GM12878 (cell line): ENCODE data around the gene ABHD13. TPM values are rescaled to one million over a fixed set of nuclear protein-coding genes. Genes with fewer than 3 reads are reported as not detected.

Source experiments
- ATAC-seq: fragments of 200-7000 bp; cut with Tn5 transposase; 3 replicates; pipeline ENCODE4 v1.9.1; 2020; ENCODE audit warnings: mild to moderate bottlenecking, moderate library complexity
- BruUV-seq: library from RNA; stranded (reverse); fragments of 400-500 nt; replicated peaks from 2 replicates; lab custom pipeline; 2021; lab: Mats Ljungman, UMichigan
- CTCF ChIA-PET: fragments of 300-600 bp; sonication (Branson Sonifier 250); formaldehyde crosslinking; extraction: SDS; loops from one replicate; lab custom pipeline; 2021; ENCODE audit warnings: inconsistent platforms; lab: Yijun Ruan, JAX
- POLR2A ChIA-PET: fragments of 350-600 bp; formaldehyde crosslinking; extraction: SDS; loops from one replicate; lab custom pipeline; 2021; ENCODE audit warnings: inconsistent platforms; lab: Charles Lee
- RAD21 ChIA-PET: fragments of 300-600 bp; sonication (Branson Sonifier 250); formaldehyde crosslinking; loops from one replicate; lab custom pipeline; 2023; ENCODE audit warnings: antibody characterized with exemption; ENCODE audit not compliant: unreplicated experiment; lab: Charles Lee
- SMC1A ChIA-PET: fragments of 300-600 bp; sonication (Branson Sonifier 250); formaldehyde crosslinking; loops from one replicate; lab custom pipeline; 2023; ENCODE audit not compliant: unreplicated experiment, uncharacterized antibody; lab: Charles Lee
- DNase-seq: peaks from one replicate; pipeline ENCODE4 v3.0.0-alpha.2; 2011; ENCODE audit warnings: low read depth, low spot score
- FAIRE-seq: peaks from 3 replicates; lab custom pipeline; 2011; peaks lifted over from hg19 to GRCh38; lab: Jason Lieb, UNC
- H2AFZ ChIP-seq: 2 replicates; pipeline ENCODE4 v1.6.0; 2011; ENCODE audit warnings: low read depth, low read length, control low read depth; ENCODE audit not compliant: control insufficient read depth
- H3K27ac ChIP-seq: 2 replicates; pipeline ENCODE4 v1.5.1; 2011; ENCODE audit warnings: control low read depth; ENCODE audit not compliant: control insufficient read depth, insufficient read depth
- H3K27me3 ChIP-seq, 2 experiments: replicated peaks in 1 of 2; 2 replicates each; pipeline versions ENCODE4 v1.6.0 to v1.6.1; 2011; ENCODE audit warnings: low read length in 1 of 2; ENCODE audit not compliant: control insufficient read depth in 2 of 2, insufficient read depth in 2 of 2
- H3K36me3 ChIP-seq, 2 experiments: 2 replicates each; pipeline ENCODE4 v1.5.1; 2011; ENCODE audit warnings: low read length in 1 of 2; ENCODE audit not compliant: control insufficient read depth in 2 of 2, insufficient read depth in 2 of 2
- H3K4me1 ChIP-seq: 2 replicates; pipeline ENCODE4 v1.6.1; 2011; ENCODE audit warnings: mild to moderate bottlenecking, low read length, moderate library complexity, mixed read lengths; ENCODE audit not compliant: control insufficient read depth, insufficient read depth
- H3K4me2 ChIP-seq: 2 replicates; pipeline ENCODE4 v1.6.0; 2011; ENCODE audit warnings: control low read depth; ENCODE audit not compliant: control insufficient read depth, insufficient read depth
- H3K4me3 ChIP-seq: fragments of 200-600 bp; sonication (generic); 2 replicates; pipeline ENCODE4 v1.5.1; 2016
- H3K79me2 ChIP-seq: 2 replicates; pipeline ENCODE4 v1.6.0; 2011; ENCODE audit warnings: low read length; ENCODE audit not compliant: control insufficient read depth, insufficient read depth
- H3K9ac ChIP-seq: 2 replicates; pipeline ENCODE4 v1.8.0; 2011; ENCODE audit warnings: low read length, control low read depth, mixed read lengths; ENCODE audit not compliant: control insufficient read depth, insufficient read depth
- H3K9me3 ChIP-seq: replicated peaks from 3 replicates; pipeline ENCODE4 v1.5.1; 2011; ENCODE audit warnings: mild to moderate bottlenecking, low read length; ENCODE audit not compliant: control insufficient read depth, insufficient read depth
- H4K20me1 ChIP-seq: 2 replicates; pipeline ENCODE4 v1.6.0; 2011; ENCODE audit not compliant: control insufficient read depth, insufficient read depth
- ATF2 ChIP-seq: IDR thresholded peaks from 2 replicates; pipeline ENCODE4 v1.6.1; 2012; ENCODE audit warnings: low read length, inconsistent platforms
- ATF7 ChIP-seq: fragments of 450-650 bp; IDR thresholded peaks from 2 replicates; pipeline ENCODE4 v1.6.1; 2016; ENCODE audit warnings: low read depth, mild to moderate bottlenecking
- HCFC1 ChIP-seq: fragments of 150-350 bp; IDR thresholded peaks from 2 replicates; pipeline ENCODE4 v1.6.1; 2014; ENCODE audit warnings: low read length
- MYC ChIP-seq: IDR thresholded peaks from 2 replicates; pipeline ENCODE4 v1.6.1; 2011; ENCODE audit warnings: mild to moderate bottlenecking, low read length, moderate library complexity, inconsistent platforms; ENCODE audit not compliant: insufficient read depth, insufficient replicate concordance, insufficient read length, severe bottlenecking
- NFIC ChIP-seq: IDR thresholded peaks from 2 replicates; pipeline ENCODE4 v1.6.1; 2012; ENCODE audit warnings: low read depth, mild to moderate bottlenecking, inconsistent platforms, low read length, moderate library complexity
- TAF1 ChIP-seq: IDR thresholded peaks from 2 replicates; pipeline ENCODE4 v1.6.1; 2011; ENCODE audit warnings: mild to moderate bottlenecking, low read depth, low read length, borderline replicate concordance
- TARDBP ChIP-seq: IDR thresholded peaks from 2 replicates; pipeline ENCODE4 v1.6.1; 2016; ENCODE audit warnings: borderline replicate concordance
- ZSCAN29 ChIP-seq: fragments of 450-650 bp; IDR thresholded peaks from 2 replicates; pipeline ENCODE4 v1.6.1; 2017; ENCODE audit warnings: mild to moderate bottlenecking, moderate library complexity
- in situ Hi-C: fragments of 300-500 bp; cut with MboI; formaldehyde crosslinking; loops from 9 replicates; pipeline ENCODE4 v1.14.3; 2018; ENCODE audit warnings: mixed read lengths
- intact Hi-C: fragments of 100-400 bp; cut with micrococcal nuclease; formaldehyde crosslinking; loops from one replicate; pipeline ENCODE4 v1.14.2; 2022; ENCODE audit not compliant: unreplicated experiment
- polyA plus RNA-seq, 11 experiments: library from polyadenylated mRNA; depleted of rRNA in 4 of 11; unstranded in 6 of 11; stranded (reverse) in 5 of 11; fragments of >200 nt; fragmentation: Nextera tagmentation in 4 of 11; fragmentation: Illumina TruSeq in 1 of 11; extraction: Ambion mirVana in 4 of 11; extraction: Trizol in 1 of 11; gene quantifications; 1 replicate in 1 of 11; 2 replicates in 10 of 11; pipeline versions ENCODE4 v1.2.1 to v1.2.3, GENCODE V29; 2011 to 2016; ENCODE audit warnings: inconsistent platforms in 2 of 11, missing spikeins in 2 of 11, low read depth in 1 of 11
- total RNA-seq, 4 experiments: library from RNA; depleted of rRNA in 3 of 4; stranded (reverse); fragments of >200 nt in 3 of 4; fragmentation: Illumina TruSeq in 1 of 4; extraction: Trizol in 1 of 4; gene quantifications; 2 replicates each; pipeline versions ENCODE4 v1.2.1 to v1.2.3, GENCODE V29; 2013 to 2021
- TF ChIP-seq, protein P1 (sequence below): fragments of 450-650 bp; IDR thresholded peaks from 2 replicates; pipeline ENCODE4 v1.6.1; 2017; ENCODE audit warnings: mild to moderate bottlenecking, moderate library complexity
- TF ChIP-seq, protein P2 (sequence below): IDR thresholded peaks from 2 replicates; pipeline ENCODE4 v1.6.1; 2011; ENCODE audit warnings: borderline replicate concordance, low read depth, mild to moderate bottlenecking, moderate library complexity, low read length; ENCODE audit not compliant: insufficient read depth, poor library complexity, severe bottlenecking

Gene ABHD13
- total and polyA plus RNA-seq, 10 of the 15 experiments (the other 5 are each of a cell fraction or from before 2014, with no cell fraction given), result 3.2 to 10.7 (median 6.5) TPM

GRCh38 chr13:108190897-108191296 is 27.3 kb upstream of the ABHD13 start (continued):
- TF ChIP-seq, protein P1, sequence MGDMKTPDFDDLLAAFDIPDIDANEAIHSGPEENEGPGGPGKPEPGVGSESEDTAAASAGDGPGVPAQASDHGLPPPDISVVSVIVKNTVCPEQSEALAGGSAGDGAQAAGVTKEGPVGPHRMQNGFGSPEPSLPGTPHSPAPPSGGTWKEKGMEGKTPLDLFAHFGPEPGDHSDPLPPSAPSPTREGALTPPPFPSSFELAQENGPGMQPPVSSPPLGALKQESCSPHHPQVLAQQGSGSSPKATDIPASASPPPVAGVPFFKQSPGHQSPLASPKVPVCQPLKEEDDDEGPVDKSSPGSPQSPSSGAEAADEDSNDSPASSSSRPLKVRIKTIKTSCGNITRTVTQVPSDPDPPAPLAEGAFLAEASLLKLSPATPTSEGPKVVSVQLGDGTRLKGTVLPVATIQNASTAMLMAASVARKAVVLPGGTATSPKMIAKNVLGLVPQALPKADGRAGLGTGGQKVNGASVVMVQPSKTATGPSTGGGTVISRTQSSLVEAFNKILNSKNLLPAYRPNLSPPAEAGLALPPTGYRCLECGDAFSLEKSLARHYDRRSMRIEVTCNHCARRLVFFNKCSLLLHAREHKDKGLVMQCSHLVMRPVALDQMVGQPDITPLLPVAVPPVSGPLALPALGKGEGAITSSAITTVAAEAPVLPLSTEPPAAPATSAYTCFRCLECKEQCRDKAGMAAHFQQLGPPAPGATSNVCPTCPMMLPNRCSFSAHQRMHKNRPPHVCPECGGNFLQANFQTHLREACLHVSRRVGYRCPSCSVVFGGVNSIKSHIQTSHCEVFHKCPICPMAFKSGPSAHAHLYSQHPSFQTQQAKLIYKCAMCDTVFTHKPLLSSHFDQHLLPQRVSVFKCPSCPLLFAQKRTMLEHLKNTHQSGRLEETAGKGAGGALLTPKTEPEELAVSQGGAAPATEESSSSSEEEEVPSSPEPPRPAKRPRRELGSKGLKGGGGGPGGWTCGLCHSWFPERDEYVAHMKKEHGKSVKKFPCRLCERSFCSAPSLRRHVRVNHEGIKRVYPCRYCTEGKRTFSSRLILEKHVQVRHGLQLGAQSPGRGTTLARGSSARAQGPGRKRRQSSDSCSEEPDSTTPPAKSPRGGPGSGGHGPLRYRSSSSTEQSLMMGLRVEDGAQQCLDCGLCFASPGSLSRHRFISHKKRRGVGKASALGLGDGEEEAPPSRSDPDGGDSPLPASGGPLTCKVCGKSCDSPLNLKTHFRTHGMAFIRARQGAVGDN, result no peak
- no peak for TF ChIP-seq MYC

GRCh38 chr13:108193806-108194205 is 24.4 kb upstream of the ABHD13 start:
- ChIA-PET CTCF (no interaction called here), SMC1A (no interaction called here), POLR2A (no interaction called here), RAD21 (no interaction called here)
- H3K9me3 ChIP-seq, result peaks cover 2% of the 10 kb centered on the region; the same call in 1 of the 3 replicates
- no peaks in the 10 kb centered on the region for H3K4me1 ChIP-seq
- H3K79me2 ChIP-seq, result no peaks in the 10 kb centered on the region
- DNase-seq (no peak), ATAC-seq (no peak), FAIRE-seq (no peak)
- no TSS peak for BruUV-seq
- H3K27me3 ChIP-seq, result no peaks in the 10 kb centered on the region
- no peak overlapping the region for H3K9ac ChIP-seq
- intact Hi-C loops (no loop called here), in situ Hi-C loops (no loop called here)
- no peak overlapping the region for H3K4me2 ChIP-seq
- no peak overlapping the region for H3K27ac ChIP-seq
- H3K4me3 ChIP-seq, result no peak overlapping the region
- H2AFZ ChIP-seq, result no peak overlapping the region
- H3K36me3 ChIP-seq, result no peaks in the 10 kb centered on the region
- H4K20me1 ChIP-seq, result no peaks in the 10 kb centered on the region
- no peak for TF ChIP-seq ATF2
- TF ChIP-seq NFIC, result no peak
- TF ChIP-seq TARDBP, result no peak
- TF ChIP-seq, protein P2, sequence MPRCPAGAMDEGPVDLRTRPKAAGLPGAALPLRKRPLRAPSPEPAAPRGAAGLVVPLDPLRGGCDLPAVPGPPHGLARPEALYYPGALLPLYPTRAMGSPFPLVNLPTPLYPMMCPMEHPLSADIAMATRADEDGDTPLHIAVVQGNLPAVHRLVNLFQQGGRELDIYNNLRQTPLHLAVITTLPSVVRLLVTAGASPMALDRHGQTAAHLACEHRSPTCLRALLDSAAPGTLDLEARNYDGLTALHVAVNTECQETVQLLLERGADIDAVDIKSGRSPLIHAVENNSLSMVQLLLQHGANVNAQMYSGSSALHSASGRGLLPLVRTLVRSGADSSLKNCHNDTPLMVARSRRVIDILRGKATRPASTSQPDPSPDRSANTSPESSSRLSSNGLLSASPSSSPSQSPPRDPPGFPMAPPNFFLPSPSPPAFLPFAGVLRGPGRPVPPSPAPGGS, result no peak
- no peak for TF ChIP-seq ATF7
- TF ChIP-seq HCFC1, result no peak
- TF ChIP-seq TAF1, result no peak
- TF ChIP-seq, protein P1, result no peak
- TF ChIP-seq ZSCAN29, result no peak
